Activated CD4-positive, alpha-beta T cell treated with anti-CD3 and anti-CD28 coated beads for 48 hours (primary cell): Measurements from ENCODE around the gene SLC12A4.
"Not testable (repeated sequence)": the region's sequence is repeated elsewhere in the genome, so short reads cannot be mapped to it uniquely, and the experiment has no call there.

Source experiments
- DNase-seq: peaks from one replicate; pipeline ENCODE4 v3.0.0-alpha.2; 2020

Gene SLC12A4

GRCh38 chr16:67968400-67969253 is at the start of gene SLC12A4:
SLC12A4 (minus strand) TSS chr16:67968637; CDS start chr16:67968553, 84 bp downstream.
- peak; percentile 92 for DNase-seq

- DNase-seq = no peak
These were observed 47.2 kb upstream of the SLC12A4 start, which contains the start of gene DPEP2NB for GRCh38 chr16:68015681-68016080. DPEP2NB (minus strand) TSS chr16:68015911; CDS start chr16:68015770, 141 bp downstream.

GRCh38 chr16:68013440-68013839 is 45.0 kb upstream of the SLC12A4 start:
- DNase-seq = no peak

- not testable (repeated sequence) for DNase-seq
These were observed 41.4 kb upstream of the SLC12A4 start for GRCh38 chr16:68009872-68010271.

GRCh38 chr16:68009157-68009735 is 40.8 kb upstream of the SLC12A4 start:
- DNase-seq = no peak

- no peak for DNase-seq
These were observed 37.4 kb upstream of the SLC12A4 start for GRCh38 chr16:68005786-68006286.

GRCh38 chr16:68005211-68005610 is 36.8 kb upstream of the SLC12A4 start:
- DNase-seq = no peak

- no peak for DNase-seq
These were observed 34.6 kb upstream of the SLC12A4 start for GRCh38 chr16:68003031-68003430.

- DNase-seq = no peak
These were observed 32.0 kb upstream of the SLC12A4 start for GRCh38 chr16:68000450-68000849.

GRCh38 chr16:67999985-68000384 is 31.5 kb upstream of the SLC12A4 start:
- DNase-seq = no peak

GRCh38 chr16:67998779-67999688 is 30.6 kb upstream of the SLC12A4 start, which contains the start of gene DPEP2:
DPEP2 (minus strand) TSS chr16:67999484; CDS start chr16:67993212, 6,272 bp downstream.
- peak; percentile 62 for DNase-seq

GRCh38 chr16:67998231-67998778 is 29.9 kb upstream of the SLC12A4 start:
- not testable (repeated sequence) for DNase-seq

- DNase-seq = no peak
These were observed 28.2 kb upstream of the SLC12A4 start for GRCh38 chr16:67996666-67997065.

GRCh38 chr16:67995423-67995822 is 27.0 kb upstream of the SLC12A4 start:
- peak; percentile 51 for DNase-seq

- not testable (repeated sequence) for DNase-seq
These were observed 25.6 kb upstream of the SLC12A4 start for GRCh38 chr16:67994040-67994408.

- peak; percentile 90 for DNase-seq
These were observed 25.0 kb upstream of the SLC12A4 start for GRCh38 chr16:67993207-67994039.

- no peak for DNase-seq
These were observed 24.3 kb upstream of the SLC12A4 start for GRCh38 chr16:67992661-67993206.

- no peak for DNase-seq
These were observed 21.6 kb upstream of the SLC12A4 start for GRCh38 chr16:67990018-67990386.

GRCh38 chr16:67989322-67990017 is 21.0 kb upstream of the SLC12A4 start:
- DNase-seq = no peak

GRCh38 chr16:67988675-67989074 is 20.2 kb upstream of the SLC12A4 start:
- DNase-seq = no peak
